Limb (tissue), 2 donors: Measurements from ENCODE around the gene TMEM88.

Experiments
- DNase-seq, 2 donors: peaks; one replicate each; pipeline ENCODE4 v3.0.0-alpha.2; 2016; ENCODE audit errors: extremely low spot score in 2 of 2

Gene TMEM88

DNA sequence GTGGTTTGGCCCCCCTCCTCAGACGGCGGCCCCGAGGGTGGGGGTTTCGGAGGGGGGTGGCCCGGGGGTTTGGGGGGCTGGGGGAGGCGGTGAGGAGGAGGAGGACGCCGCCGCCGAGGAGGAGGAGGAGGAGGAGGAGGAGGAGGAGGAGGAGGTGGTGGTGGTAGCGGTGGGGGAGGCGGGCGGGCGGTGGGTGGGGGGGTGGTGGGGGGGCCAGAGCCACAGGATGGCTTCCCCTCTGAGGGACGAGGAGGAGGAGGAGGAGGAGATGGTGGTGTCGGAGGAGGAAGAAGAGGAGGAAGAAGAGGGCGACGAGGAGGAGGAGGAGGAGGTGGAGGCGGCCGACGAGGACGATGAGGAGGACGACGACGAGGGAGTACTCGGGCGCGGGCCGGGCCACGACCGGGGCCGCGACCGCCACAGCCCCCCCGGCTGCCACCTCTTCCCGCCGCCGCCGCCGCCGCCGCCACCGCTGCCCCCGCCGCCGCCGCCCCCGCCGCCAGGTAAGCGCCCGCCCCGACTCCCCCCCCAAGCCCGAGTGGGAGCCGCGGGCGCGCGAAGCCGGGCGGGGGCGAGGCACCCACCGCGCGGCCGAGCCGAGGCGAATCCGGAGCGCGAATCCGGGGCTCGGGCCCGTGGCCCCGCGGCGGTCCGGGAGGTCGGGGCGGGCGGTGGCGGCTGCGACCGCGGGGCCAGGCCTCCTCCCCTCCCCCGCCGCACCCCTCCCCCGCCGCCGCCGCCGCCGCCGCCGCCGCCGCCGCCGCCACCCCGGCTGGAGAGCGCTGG, 29.9 kb downstream of the TMEM88 start:
- peak; percentile 6 to 76 for DNase-seq

DNA sequence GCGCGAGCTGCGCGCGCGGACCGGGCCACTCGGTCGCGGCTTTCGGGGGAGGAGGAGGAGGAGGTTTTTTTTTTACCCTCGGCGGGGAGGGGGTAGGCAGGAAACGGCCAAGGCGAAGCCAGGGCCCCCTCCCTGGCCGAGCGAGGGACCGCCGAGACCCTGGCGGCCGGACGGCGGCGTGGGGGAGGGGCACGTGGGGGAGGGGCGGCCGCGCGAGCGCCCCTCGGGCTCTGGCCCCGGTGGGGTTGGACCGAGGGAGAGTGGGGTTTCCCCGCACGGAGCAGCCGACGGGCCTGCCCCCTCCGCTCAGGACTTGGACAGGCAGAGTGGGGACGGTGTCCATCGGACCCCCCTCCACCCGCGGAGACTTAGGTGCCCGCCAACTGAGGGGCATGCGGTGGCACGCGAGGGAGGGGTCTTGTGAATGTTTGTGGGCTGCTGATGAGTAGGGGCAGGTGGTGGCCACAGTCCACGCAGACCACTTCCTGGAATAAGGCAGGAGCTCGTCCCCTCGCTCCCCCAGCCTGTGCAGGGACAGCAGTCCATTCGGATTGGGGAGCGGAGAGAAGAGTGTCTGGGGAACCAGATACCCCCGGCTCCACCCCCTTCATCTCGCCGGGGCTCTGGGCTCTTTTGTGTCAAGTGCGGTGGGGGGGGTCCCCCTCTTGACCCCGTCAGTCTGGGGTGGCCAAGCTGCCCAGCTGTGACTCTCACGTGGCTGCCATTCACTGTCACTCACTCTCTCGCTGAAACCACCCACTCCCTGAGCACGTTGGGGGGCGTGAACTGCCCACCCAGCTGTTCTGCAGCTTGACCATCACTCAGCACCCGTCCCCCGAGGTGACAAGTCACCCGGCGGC, 30.7 kb downstream of the TMEM88 start:
- DNase-seq = peak; percentile 36 to 78

DNA sequence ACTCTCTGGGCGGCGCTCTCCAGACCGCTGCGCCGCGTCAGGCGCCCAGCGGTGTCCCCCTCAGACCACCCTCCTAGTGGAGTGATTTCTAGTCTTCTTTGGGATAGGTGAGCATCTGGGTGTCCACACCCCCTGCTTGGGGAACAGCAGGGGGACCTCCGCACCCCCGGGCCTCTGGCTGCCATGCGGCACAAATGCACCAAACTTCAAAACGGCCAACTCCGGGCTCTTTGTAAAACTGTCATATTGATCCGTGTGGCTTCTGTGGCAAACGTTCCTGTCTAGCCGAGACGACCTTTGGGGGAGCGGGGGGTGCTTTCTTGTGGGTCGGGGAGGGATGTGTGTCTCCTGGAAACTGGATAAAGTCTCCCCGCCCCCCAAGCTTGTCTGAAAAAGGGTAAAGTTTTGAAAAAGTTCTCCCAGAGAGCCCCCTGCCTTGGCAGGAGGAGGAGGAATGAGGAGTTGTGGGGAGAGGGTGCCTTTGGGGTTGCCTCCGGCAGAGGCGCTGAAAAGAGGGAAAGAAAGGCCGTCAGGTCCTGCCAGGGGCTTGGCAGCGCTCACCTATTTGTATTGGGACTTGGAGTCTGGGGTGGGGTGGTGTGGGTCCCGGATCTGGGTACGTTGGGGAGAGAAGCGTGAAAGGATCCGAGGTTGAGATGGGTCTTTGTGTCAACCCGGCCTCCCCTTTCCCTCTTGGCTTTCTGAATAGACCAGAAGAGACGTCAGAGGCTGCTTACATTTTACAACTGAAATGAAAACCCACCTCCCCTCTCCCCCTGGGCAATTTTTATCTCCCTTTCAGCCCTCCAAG, 31.6 kb downstream of the TMEM88 start:
- peak; percentile 46 to 77 for DNase-seq

DNA sequence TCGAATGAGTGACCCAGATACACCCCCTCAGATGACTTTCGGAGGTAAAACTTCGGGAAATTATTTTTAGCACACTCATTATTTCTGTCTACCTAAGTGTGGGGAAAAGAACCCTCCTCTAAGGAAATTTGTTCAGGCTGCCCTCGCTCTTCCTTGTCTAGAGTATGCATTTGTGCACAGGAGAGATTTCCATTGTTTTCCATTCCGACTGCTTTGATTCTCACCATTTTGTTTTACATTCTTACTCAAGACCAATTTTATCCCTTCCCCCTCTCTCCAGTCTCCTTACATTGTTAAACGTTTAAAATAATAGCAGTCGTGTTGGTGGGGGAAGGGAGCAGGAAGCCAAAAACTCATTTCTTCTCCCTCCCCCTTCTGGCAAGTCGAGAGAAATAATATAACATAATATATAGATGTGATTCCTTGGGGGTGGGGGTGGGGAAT, 32.2 kb downstream of the TMEM88 start:
- DNase-seq = no peak

DNA sequence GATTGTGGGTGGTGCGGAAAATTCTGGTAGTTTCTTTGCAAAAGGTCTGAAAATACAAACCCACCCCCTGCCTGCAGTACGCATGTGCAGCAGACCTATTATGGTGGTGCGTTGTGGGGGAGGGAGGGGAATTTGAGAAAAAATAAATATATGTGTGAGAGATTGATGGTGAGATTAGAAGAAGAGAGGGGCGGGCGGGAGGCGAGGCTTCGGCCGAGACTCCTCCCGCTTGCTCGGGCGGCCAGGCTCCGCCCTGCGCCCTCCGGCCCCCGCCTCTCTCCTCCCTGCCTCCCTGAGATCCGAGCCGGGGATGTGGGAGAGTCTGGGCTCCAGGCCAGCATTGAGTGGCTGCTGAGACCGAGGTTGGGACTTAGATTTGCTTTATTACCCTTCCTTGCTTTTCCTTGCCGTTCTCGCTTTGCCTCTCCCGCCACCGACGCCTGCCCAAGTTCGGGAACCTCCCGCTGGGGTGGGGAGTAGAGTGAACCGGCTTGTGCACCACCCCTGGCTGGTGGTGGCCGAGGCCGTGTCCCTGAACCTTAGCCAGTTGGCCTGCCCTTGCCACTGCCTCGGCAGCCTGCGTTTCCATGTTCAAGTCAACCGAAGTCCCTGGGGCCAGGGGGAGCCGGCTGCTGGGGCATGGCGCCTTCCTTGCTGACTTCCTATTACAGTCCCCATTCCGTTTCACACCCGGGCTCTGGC, 32.8 kb downstream of the TMEM88 start:
- peak; percentile 96 to 98 for DNase-seq

DNA sequence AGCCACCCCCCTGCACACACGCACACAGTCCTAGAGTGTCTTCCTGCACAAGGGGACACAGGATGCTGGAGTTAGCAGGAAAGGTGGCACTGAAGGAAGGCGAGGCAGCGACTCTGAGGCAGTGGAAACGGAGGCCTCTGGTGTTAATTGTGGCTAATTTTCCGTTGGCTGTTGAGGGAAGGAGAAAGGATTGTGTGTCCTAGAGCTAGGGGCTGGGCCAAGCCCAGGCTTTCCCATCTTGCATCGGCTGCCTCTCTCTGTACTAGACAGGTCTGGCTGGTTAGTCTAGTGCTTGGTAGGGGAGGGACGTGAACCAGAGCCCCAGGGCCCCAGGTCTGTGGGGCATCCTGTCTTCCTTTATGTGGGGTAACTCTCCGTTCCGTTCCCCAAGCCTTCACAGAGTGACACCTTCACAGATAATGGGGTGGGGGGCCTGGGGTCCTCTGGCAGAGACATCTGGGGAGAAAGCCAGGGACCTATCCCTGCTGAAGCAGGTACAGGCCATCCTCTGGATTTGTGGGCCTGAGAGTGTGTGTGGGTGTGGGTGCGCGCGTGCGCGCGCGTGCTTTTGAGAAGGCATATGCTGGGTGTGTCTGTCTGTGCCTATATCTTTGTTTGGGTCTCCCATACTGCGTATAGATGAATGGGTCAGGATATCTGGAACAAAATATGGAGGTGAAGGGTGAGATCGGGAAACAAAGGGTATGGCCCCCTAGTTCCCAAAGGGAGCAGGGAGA, 33.5 kb downstream of the TMEM88 start, which contains the start of gene CHD3:
CHD3 (plus strand) TSS at position 606 of the 737 bp plus-strand sequence. CDS start 212 bp downstream, outside the sequence.
- DNase-seq = peak in 1 of 2 donors; percentile 52

DNA sequence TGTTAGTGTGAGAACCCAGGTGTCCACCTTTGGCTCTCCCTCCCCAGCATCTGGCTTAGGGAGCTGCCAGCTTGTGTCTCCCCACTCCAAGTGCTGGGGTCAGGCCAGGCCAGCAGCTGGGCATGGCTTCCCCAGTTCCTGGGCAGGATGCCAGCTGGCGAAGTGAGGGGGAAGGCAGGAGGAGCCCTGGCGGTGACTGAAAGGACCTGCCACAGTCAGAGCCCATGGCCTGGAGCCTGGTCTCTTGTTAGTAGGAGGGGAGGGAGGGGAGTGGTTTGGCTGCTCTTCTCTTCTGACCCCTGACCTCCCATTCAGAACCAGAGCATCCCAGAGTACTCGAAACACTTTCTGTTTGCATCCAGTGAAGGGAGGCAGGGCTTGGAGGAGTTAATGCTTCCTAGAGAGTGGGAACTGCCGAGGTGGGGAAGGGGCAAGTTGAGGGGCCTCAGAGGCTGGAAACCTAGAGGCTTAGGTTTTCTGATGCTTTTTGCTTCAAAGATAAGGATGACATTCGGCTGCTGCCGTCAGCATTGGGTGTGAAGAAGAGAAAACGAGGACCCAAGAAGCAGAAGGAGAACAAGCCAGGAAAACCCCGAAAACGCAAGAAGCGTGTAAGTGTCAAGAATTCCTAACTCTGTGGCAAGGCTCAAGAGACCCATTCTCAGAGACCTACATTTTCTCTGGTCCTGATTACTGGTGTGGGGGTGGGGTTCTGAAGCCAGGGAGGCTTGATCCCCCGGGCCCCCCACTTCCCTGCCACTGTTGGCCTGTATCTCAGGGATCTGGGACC, 34.5 kb downstream of the TMEM88 start:
- peak; percentile 85 to 91 for DNase-seq

DNA sequence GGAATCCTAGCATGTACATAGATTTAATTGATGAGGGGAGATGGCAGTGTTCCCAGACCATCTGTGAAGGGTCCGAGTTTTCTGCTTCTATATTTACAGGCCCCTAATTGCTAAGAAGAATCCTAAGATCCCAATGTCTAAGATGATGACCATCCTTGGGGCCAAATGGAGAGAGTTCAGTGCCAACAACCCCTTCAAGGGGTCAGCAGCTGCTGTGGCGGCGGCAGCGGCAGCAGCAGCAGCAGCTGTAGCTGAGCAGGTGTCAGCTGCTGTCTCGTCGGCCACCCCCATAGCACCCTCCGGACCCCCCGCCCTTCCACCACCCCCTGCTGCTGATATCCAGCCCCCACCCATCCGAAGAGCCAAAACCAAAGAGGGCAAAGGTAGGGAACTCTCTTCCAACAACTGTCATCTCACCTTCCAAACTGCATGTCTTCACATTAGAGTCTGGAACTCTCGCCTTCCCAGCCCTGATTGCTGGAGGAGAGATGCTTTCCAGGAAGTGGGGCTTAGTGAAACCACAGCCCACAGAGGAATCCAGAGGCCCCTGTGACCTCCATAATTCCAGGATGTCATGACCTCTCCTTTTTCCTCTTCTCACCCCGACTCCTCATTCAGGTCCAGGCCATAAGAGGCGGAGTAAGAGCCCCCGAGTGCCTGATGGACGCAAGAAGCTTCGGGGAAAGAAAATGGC, 38.5 kb downstream of the TMEM88 start:
- peak in 1 of 2 donors; percentile 62 for DNase-seq

DNA sequence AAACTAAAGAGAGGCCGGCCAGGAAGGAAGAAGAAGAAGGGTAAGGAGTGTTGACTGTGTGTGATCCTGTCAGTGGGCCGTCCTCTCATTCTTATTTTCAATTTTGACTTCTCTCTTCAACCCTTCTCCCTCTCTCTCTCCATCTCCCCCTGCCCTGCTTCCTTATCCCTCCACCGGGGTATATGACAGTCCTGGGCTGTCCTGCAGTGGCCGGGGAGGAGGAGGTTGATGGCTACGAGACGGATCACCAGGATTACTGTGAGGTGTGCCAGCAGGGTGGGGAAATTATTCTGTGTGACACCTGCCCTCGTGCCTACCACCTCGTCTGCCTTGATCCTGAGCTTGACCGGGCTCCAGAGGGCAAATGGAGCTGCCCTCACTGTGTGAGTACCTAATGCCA, 39.4 kb downstream of the TMEM88 start:
- DNase-seq = no peak

DNA sequence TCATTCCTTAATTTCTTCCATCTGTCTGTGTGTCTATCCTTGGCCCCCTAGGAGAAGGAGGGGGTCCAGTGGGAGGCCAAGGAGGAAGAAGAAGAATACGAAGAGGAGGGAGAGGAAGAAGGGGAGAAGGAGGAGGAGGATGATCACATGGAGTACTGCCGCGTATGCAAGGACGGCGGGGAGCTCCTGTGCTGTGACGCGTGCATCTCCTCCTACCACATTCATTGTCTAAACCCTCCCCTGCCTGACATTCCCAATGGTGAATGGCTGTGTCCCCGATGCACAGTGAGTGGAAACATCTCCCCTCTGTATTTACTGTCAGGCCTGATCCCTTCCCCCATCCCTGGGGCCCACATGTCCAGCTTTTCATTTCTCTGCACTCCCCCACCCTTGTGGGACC, 40.0 kb downstream of the TMEM88 start:
- DNase-seq = no peak

DNA sequence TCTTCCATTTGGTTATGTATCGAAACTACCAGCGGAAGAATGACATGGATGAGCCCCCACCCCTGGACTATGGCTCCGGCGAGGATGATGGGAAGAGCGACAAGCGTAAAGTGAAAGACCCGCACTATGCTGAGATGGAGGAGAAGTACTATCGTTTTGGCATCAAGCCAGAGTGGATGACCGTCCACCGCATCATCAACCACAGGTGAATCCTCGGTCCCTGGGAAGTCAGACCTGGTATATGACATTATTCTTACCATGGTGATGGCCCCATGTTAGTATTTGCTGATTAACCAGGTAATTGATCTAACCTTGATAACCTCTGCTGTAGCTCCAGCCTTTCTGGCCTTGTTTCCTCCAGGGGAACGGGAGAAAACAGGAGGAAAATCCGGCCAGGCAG, 42.2 kb downstream of the TMEM88 start:
- DNase-seq = peak in 1 of 2 donors; percentile 14

DNA sequence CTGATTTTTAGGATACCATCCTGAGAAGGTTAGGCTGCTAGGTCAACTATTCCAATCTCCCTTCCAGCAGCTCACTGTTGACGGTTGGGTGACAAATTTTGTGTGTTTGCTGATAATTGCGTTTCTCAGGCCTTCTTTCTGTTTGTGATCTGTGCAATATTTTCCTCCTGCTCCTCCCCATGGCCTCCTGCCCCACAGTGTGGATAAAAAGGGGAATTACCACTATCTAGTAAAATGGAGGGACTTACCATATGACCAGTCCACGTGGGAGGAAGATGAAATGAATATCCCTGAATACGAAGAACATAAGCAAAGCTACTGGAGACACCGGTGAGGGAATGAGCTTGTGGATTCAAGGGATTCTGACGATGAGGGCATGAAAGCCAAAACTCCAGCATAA, 42.9 kb downstream of the TMEM88 start:
- no peak for DNase-seq

DNA sequence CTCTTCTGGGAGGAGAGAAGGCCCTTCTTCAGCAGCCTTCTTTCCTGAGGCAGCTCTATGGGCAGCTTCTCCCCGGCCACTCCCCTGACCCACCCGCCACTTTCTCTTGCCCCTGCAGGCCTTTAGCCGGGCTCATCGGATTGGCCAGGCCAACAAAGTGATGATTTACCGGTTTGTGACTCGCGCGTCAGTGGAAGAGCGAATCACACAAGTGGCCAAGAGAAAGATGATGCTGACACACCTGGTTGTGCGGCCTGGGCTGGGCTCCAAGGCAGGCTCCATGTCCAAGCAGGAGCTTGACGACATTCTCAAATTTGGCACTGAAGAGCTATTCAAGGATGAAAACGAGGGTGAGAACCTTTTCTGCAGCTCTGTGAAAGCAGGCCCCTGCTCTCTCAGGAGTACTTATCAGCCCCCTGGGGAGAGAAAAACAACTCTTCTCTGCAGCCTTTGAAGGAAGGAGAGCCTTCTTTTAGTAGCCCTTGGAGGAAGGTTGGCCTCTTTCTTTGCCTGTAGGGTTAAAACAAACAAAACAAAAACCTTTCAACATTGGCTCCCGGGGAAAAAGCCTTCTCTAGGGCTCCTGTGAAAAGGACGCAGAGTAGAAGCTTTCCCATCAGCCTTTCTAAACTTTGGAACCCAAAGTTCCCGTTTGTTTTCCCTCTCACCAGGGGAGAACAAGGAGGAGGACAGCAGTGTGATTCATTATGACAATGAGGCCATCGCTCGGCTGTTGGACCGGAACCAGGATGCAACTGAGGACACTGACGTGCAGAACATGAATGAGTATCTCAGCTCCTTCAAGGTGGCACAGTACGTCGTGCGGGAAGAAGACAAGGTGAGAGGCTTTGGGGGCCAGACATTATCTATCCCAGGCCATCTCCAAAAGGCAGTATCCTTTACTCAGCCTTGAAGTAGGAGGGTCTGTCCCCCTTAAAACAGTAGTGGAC, 48.6 kb downstream of the TMEM88 start:
- no peak for DNase-seq
